B cell (primary cell): ENCODE measurements around the gene PIBF1. TPM values are rescaled to one million over a fixed set of nuclear protein-coding genes. Genes with fewer than 3 reads are reported as not detected.

Experiments used
- ATAC-seq: fragments of 200-7000 bp; cut with Tn5 transposase; one replicate; pipeline ENCODE4 v1.10.0; 2021; ENCODE audit warnings: low read depth, mild to moderate bottlenecking, moderate number of reproducible peaks, moderate library complexity
- CTCF ChIA-PET: fragments of 350-600 bp; sonication (Branson Sonifier 250); formaldehyde crosslinking; loops from one replicate; lab custom pipeline; 2021; ENCODE audit warnings: antibody characterized with exemption, inconsistent platforms; lab: Charles Lee
- POLR2A ChIA-PET: fragments of 350-600 bp; sonication (Branson Sonifier 250); formaldehyde crosslinking; loops from one replicate; lab custom pipeline; 2021; ENCODE audit warnings: antibody characterized with exemption; lab: Charles Lee
- DNase-seq: peaks from one replicate; pipeline ENCODE4 v3.0.0; 2013
- H2AFZ ChIP-seq: 2 replicates; pipeline ENCODE4 v1.6.1; 2012; ENCODE audit warnings: mild to moderate bottlenecking, low read depth, low read length; ENCODE audit not compliant: insufficient read depth, poor library complexity, severe bottlenecking
- H3K27ac ChIP-seq, 2 donors: 1 replicate in 1 of 2; 2 replicates in 1 of 2; pipeline ENCODE4 v1.5.1; 2012 to 2013; ENCODE audit warnings: low read length in 2 of 2, mild to moderate bottlenecking in 2 of 2, moderate library complexity in 1 of 2
- H3K27me3 ChIP-seq, 4 experiments: fragments of 200-600 bp in 1 of 4; sonication (generic) in 1 of 4; replicated peaks in 1 of 4; 1 replicate in 2 of 4; 2 replicates in 2 of 4; pipeline versions ENCODE4 v1.6.1 to v1.7.0; 2013 to 2016; ENCODE audit warnings: low read length in 3 of 4, mild to moderate bottlenecking in 2 of 4, mixed read lengths in 1 of 4, moderate library complexity in 1 of 4; ENCODE audit not compliant: insufficient read depth in 4 of 4, control insufficient read depth in 3 of 4; ENCODE audit errors: control extremely low read depth in 1 of 4
- H3K36me3 ChIP-seq, 2 experiments: replicated peaks in 1 of 2; 1 replicate in 1 of 2; 2 replicates in 1 of 2; pipeline versions ENCODE4 v1.6.1 to v1.7.1; 2013; ENCODE audit warnings: low read length in 1 of 2; ENCODE audit not compliant: insufficient read depth in 2 of 2, control insufficient read depth in 1 of 2; ENCODE audit errors: control extremely low read depth in 1 of 2, extremely low read depth in 1 of 2
- H3K4me1 ChIP-seq, 2 donors: fragments of 200-600 bp in 1 of 2; sonication (generic) in 1 of 2; 1 replicate in 1 of 2; 2 replicates in 1 of 2; pipeline versions ENCODE4 v1.5.1 to v1.6.1; 2013 to 2017; ENCODE audit warnings: low read length in 2 of 2; ENCODE audit not compliant: control insufficient read depth in 2 of 2, insufficient read depth in 2 of 2
- H3K4me2 ChIP-seq: replicated peaks from 2 replicates; pipeline ENCODE3; 2012; ENCODE audit warnings: mild to moderate bottlenecking, low read depth, low read length; ENCODE audit not compliant: poor library complexity, severe bottlenecking
- H3K4me3 ChIP-seq, 5 experiments: fragments of 200-600 bp in 1 of 5; sonication (generic) in 1 of 5; 1 replicate in 3 of 5; 2 replicates in 2 of 5; pipeline versions ENCODE4 v1.5.1 to v1.7.0; 2011 to 2016; ENCODE audit warnings: low read length in 4 of 5, mild to moderate bottlenecking in 4 of 5, low read depth in 2 of 5, control low read depth in 1 of 5, moderate library complexity in 1 of 5; ENCODE audit not compliant: insufficient read depth in 1 of 5; ENCODE audit errors: control extremely low read depth in 1 of 5, extremely low read depth in 1 of 5
- H3K79me2 ChIP-seq: fragments of 200-600 bp; sonication (generic); one replicate; pipeline ENCODE4 v1.6.0; 2016; ENCODE audit warnings: low read length; ENCODE audit not compliant: control insufficient read depth, insufficient read depth
- H3K9ac ChIP-seq: fragments of 200-600 bp; sonication (generic); 2 replicates; pipeline ENCODE4 v1.6.1; 2017; ENCODE audit warnings: mild to moderate bottlenecking, low read length, moderate library complexity
- H3K9me3 ChIP-seq, 3 donors: one replicate each; pipeline versions ENCODE4 v1.6.1 to v1.7.1; 2013; ENCODE audit warnings: low read length in 2 of 3; ENCODE audit not compliant: control insufficient read depth in 2 of 3, insufficient read depth in 1 of 3; ENCODE audit errors: control extremely low read depth in 1 of 3
- H4K20me1 ChIP-seq: 2 replicates; pipeline ENCODE4 v1.6.0; 2012; ENCODE audit warnings: mild to moderate bottlenecking, low read length; ENCODE audit not compliant: insufficient read depth, control insufficient read depth, poor library complexity, severe bottlenecking
- H3K27ac Mint-ChIP-seq: one replicate; pipeline ENCODE4 v1.8.0; 2021; ENCODE audit warnings: mixed read lengths
- H3K27me3 Mint-ChIP-seq: one replicate; pipeline ENCODE4 v1.8.0; 2021; ENCODE audit warnings: mixed read lengths
- H3K4me1 Mint-ChIP-seq: one replicate; pipeline ENCODE4 v1.8.0; 2021; ENCODE audit warnings: mixed read lengths
- H3K4me3 Mint-ChIP-seq: one replicate; pipeline ENCODE4 v1.8.0; 2021; ENCODE audit warnings: mixed read lengths
- H3K9me3 Mint-ChIP-seq: one replicate; pipeline ENCODE4 v1.8.0; 2022; ENCODE audit warnings: mixed read lengths; ENCODE audit not compliant: insufficient read depth
- EZH2 ChIP-seq: IDR thresholded peaks from 2 replicates; pipeline ENCODE4 v1.6.1; 2012; ENCODE audit warnings: borderline replicate concordance, low read depth, mild to moderate bottlenecking, moderate library complexity, low read length; ENCODE audit not compliant: insufficient read depth, poor library complexity, severe bottlenecking
- WGBS: methylation state at CpG from one replicate; pipeline ENCODE4 v1.1.5; 2013; ENCODE audit warnings: missing lambda C conversion rate; ENCODE audit not compliant: insufficient coverage; 5-methylcytosine and 5-hydroxymethylcytosine counted together
- intact Hi-C: fragments of 100-400 bp; cut with micrococcal nuclease; formaldehyde crosslinking; loops from one replicate; pipeline ENCODE4 v1.10.0; 2022
- polyA plus RNA-seq: library from polyadenylated mRNA; depleted of rRNA; stranded (reverse); fragments of >200 nt; gene quantifications from 2 replicates; pipeline ENCODE4 v1.2.3, GENCODE V29; 2012
- total RNA-seq, 2 donors: library from RNA; stranded (reverse); fragments of 120-200 nt in 1 of 2; gene quantifications; 1 replicate in 1 of 2; 2 replicates in 1 of 2; pipeline versions ENCODE4 v1.2.3 to v1.2.4, GENCODE V29; 2013 to 2022
- TF ChIP-seq, protein P1 (sequence below): fragments of 200-600 bp; IDR thresholded peaks from one replicate; pipeline ENCODE4 v1.8.0; 2022; ENCODE audit warnings: antibody characterized with exemption, mild to moderate bottlenecking

Gene PIBF1
- total and polyA plus RNA-seq, 2 donors (not counting 1 experiment from before 2014, with no cell fraction given) = 4.5 to 43.1 TPM

- Mint-ChIP-seq H3K27me3 (no peaks in the 10 kb centered on the region), H3K4me1 (no peaks in the 10 kb centered on the region), H3K27ac (no peak overlapping the region), H3K4me3 (no peak overlapping the region), H3K9me3 (no peaks in the 10 kb centered on the region)
- intact Hi-C loops = no loop called here
- Histone ChIP-seq H3K27ac (no peak overlapping the region), H3K36me3 (peaks cover 9 to 31% of the 10 kb centered on the region in 2 experiments), H3K4me2 (no peak overlapping the region), H3K9ac (no peak overlapping the region), H3K27me3 (no peaks in the 10 kb centered on the region), H3K4me1 (no peaks in the 10 kb centered on the region), H2AFZ (no peak overlapping the region), H3K9me3 (no peaks in the 10 kb centered on the region), H4K20me1 (no peaks in the 10 kb centered on the region), H3K79me2 (peaks cover 2% of the 10 kb centered on the region), H3K4me3 (no peak overlapping the region)
- ATAC-seq = no peak
- ChIA-PET CTCF (no interaction called here), POLR2A (no interaction called here)
- no peak for DNase-seq
- TF ChIP-seq, protein P1, sequence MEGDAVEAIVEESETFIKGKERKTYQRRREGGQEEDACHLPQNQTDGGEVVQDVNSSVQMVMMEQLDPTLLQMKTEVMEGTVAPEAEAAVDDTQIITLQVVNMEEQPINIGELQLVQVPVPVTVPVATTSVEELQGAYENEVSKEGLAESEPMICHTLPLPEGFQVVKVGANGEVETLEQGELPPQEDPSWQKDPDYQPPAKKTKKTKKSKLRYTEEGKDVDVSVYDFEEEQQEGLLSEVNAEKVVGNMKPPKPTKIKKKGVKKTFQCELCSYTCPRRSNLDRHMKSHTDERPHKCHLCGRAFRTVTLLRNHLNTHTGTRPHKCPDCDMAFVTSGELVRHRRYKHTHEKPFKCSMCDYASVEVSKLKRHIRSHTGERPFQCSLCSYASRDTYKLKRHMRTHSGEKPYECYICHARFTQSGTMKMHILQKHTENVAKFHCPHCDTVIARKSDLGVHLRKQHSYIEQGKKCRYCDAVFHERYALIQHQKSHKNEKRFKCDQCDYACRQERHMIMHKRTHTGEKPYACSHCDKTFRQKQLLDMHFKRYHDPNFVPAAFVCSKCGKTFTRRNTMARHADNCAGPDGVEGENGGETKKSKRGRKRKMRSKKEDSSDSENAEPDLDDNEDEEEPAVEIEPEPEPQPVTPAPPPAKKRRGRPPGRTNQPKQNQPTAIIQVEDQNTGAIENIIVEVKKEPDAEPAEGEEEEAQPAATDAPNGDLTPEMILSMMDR = no peak
- no peak for TF ChIP-seq EZH2
- WGBS = no CpG with 5 or more reads among the region's 1 CpG
These were observed 36.7 kb upstream of the PIBF1 start for GRCh38 chr13:72745260-72745659.

DNA sequence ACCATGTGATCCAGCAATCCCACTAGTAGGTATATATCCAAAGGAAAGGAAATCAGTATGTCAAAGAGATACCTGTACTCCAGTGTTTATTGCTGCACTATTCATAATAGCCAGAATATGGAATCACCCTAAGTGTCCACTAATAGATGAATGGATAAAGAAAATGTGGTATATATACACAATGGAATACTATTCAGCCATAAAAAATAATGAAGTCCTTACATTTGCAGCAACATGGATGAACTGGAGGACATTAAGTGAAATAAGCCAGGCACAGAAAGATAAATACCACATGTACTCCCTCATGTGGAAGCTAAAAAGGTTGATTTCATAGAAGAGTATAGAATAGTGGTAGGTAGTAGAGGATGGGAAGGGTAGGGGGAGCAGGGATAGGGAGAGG, 30.7 kb upstream of the PIBF1 start:
- H3K27ac ChIP-seq = no peak overlapping the region
- no peaks in the 10 kb centered on the region for H3K9me3 ChIP-seq
- no peak overlapping the region for H2AFZ ChIP-seq
- H3K4me1 ChIP-seq = no peaks in the 10 kb centered on the region
- H3K4me3 Mint-ChIP-seq = no peak overlapping the region
- peaks cover 6 to 57% of the 10 kb centered on the region in 2 experiments for H3K36me3 ChIP-seq
- H3K9me3 Mint-ChIP-seq = peaks cover 3% of the 10 kb centered on the region
- peaks cover 6% of the 10 kb centered on the region for H3K79me2 ChIP-seq
- DNase-seq (no peak), ATAC-seq (no peak)
- H3K27ac Mint-ChIP-seq = no peak overlapping the region
- no peak overlapping the region for H3K9ac ChIP-seq
- ChIA-PET CTCF (no interaction called here), POLR2A (no interaction called here)
- no peaks in the 10 kb centered on the region for H3K27me3 Mint-ChIP-seq
- H3K27me3 ChIP-seq = no peaks in the 10 kb centered on the region
- H4K20me1 ChIP-seq = peaks cover 12% of the 10 kb centered on the region
- no peak overlapping the region for H3K4me2 ChIP-seq
- H3K4me1 Mint-ChIP-seq = no peaks in the 10 kb centered on the region
- no peak overlapping the region for H3K4me3 ChIP-seq
- no peak for TF ChIP-seq EZH2
- TF ChIP-seq, protein P1 = no peak
- intact Hi-C loops = no loop called here
